Gastrocnemius medialis (tissue), 4 donors: ENCODE results near the gene LMCD1.

Experiments
- POLR2A ChIP-seq, 2 donors: fragments of 450-650 bp; IDR thresholded peaks; one replicate each; pipeline ENCODE4 v1.6.1; 2017; ENCODE audit warnings: antibody characterized with exemption in 2 of 2, mild to moderate bottlenecking in 2 of 2, moderate library complexity in 2 of 2
- TF ChIP-seq, protein P1 (sequence below), 5 experiments: fragments of 450-650 bp in 3 of 5; fragments of 200-600 bp in 2 of 5; sonication (generic) in 2 of 5; IDR thresholded peaks in 4 of 5; conservative IDR thresholded peaks in 1 of 5; 1 replicate in 4 of 5; 2 replicates in 1 of 5; pipeline ENCODE4 v1.5.1; 2016 to 2019; ENCODE audit warnings: antibody characterized with exemption in 5 of 5, mild to moderate bottlenecking in 3 of 5, moderate library complexity in 3 of 5

- TF ChIP-seq POLR2A (IDR thresholded peaks at IDR 0.05), result no peak
- TF ChIP-seq, protein P1, sequence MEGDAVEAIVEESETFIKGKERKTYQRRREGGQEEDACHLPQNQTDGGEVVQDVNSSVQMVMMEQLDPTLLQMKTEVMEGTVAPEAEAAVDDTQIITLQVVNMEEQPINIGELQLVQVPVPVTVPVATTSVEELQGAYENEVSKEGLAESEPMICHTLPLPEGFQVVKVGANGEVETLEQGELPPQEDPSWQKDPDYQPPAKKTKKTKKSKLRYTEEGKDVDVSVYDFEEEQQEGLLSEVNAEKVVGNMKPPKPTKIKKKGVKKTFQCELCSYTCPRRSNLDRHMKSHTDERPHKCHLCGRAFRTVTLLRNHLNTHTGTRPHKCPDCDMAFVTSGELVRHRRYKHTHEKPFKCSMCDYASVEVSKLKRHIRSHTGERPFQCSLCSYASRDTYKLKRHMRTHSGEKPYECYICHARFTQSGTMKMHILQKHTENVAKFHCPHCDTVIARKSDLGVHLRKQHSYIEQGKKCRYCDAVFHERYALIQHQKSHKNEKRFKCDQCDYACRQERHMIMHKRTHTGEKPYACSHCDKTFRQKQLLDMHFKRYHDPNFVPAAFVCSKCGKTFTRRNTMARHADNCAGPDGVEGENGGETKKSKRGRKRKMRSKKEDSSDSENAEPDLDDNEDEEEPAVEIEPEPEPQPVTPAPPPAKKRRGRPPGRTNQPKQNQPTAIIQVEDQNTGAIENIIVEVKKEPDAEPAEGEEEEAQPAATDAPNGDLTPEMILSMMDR (IDR thresholded peaks at IDR 0.05 in 4 of 5, conservative IDR thresholded peaks at IDR 0.05 in 1 of 5), result no peak
These were observed 5.9 kb downstream of the LMCD1 start for GRCh38 chr3:8507496-8507895.
